ENCODE measurements around the gene TOP1.

TOP1 gene

GRCh38 chr20:41046716-41047115 is 18.1 kb downstream of the TOP1 start:
- no peak for FAIRE-seq
- no peak for DNase-seq (ENCODE audit: insufficient read length, low spot score)
- TF ChIP-seq, protein P1, sequence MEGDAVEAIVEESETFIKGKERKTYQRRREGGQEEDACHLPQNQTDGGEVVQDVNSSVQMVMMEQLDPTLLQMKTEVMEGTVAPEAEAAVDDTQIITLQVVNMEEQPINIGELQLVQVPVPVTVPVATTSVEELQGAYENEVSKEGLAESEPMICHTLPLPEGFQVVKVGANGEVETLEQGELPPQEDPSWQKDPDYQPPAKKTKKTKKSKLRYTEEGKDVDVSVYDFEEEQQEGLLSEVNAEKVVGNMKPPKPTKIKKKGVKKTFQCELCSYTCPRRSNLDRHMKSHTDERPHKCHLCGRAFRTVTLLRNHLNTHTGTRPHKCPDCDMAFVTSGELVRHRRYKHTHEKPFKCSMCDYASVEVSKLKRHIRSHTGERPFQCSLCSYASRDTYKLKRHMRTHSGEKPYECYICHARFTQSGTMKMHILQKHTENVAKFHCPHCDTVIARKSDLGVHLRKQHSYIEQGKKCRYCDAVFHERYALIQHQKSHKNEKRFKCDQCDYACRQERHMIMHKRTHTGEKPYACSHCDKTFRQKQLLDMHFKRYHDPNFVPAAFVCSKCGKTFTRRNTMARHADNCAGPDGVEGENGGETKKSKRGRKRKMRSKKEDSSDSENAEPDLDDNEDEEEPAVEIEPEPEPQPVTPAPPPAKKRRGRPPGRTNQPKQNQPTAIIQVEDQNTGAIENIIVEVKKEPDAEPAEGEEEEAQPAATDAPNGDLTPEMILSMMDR (IDR thresholded peaks at IDR 0.05; ENCODE audit: insufficient read depth, missing control alignments), result no peak

GRCh38 chr20:41047279-41047974 is 18.8 kb downstream of the TOP1 start:
- FAIRE-seq, result no peak
- no peak for DNase-seq (ENCODE audit: insufficient read length, low spot score)
- TF ChIP-seq, protein P1 (IDR thresholded peaks at IDR 0.05; ENCODE audit: insufficient read depth, missing control alignments), result no peak

DNA sequence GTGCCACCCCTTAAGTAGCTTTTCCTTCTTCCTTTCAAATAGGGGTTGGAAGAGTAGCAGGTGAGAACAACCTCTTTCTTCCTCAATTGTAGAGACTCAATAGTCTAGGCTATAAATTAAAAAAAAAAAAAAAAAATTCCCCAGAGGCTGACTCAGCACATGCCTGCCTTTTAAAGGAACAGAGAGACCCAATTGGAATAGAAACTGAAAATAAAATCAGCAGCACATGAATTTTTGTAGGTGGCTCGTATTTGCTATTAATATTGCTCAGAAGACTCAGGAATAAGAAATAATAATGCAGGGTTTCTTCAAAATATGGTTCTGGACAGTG is 19.3 kb downstream of the TOP1 start:
- DNase-seq (ENCODE audit: insufficient read length, low spot score), result no peak
- TF ChIP-seq, protein P1 (IDR thresholded peaks at IDR 0.05; ENCODE audit: insufficient read depth, missing control alignments), result no peak
- FAIRE-seq, result no peak

GRCh38 chr20:41048461-41049301 is 20.1 kb downstream of the TOP1 start:
- DNase-seq (ENCODE audit: insufficient read length, low spot score), result no peak
- no peak for FAIRE-seq
- TF ChIP-seq, protein P1 (IDR thresholded peaks at IDR 0.05; ENCODE audit: insufficient read depth, missing control alignments), result no peak

- no peak for FAIRE-seq
- TF ChIP-seq, protein P1 (IDR thresholded peaks at IDR 0.05; ENCODE audit: insufficient read depth, missing control alignments), result no peak
- DNase-seq (ENCODE audit: insufficient read length, low spot score), result no peak
Measured at GRCh38 chr20:41049451-41049850, 20.8 kb downstream of the TOP1 start.

- no peak for DNase-seq (ENCODE audit: insufficient read length, low spot score)
- no peak for FAIRE-seq
- TF ChIP-seq, protein P1 (IDR thresholded peaks at IDR 0.05; ENCODE audit: insufficient read depth, missing control alignments), result no peak
Measured at GRCh38 chr20:41050361-41051008, 21.9 kb downstream of the TOP1 start.

All from D721Med (cell line).